IMR-90 (cell line): ENCODE measurements around the gene ZNF134. TPM values are rescaled to one million over a fixed set of nuclear protein-coding genes. Genes with fewer than 3 reads are reported as not detected.

ENCODE experiments used
- ATAC-seq: fragments of 200-7000 bp; cut with Tn5 transposase; 2 replicates; pipeline ENCODE4 v1.9.1; 2020; ENCODE audit warnings: low read depth, mild to moderate bottlenecking, moderate library complexity
- BruUV-seq: library from RNA; stranded (reverse); fragments of 400-500 nt; replicated peaks from 2 replicates; lab custom pipeline; 2021; lab: Mats Ljungman, UMichigan
- CTCF ChIA-PET: fragments of 300-600 bp; formaldehyde crosslinking; extraction: SDS; loops from one replicate; lab custom pipeline; 2021; ENCODE audit warnings: antibody characterized with exemption; lab: Yijun Ruan, JAX
- POLR2A ChIA-PET: fragments of 300-600 bp; sonication (Branson Sonifier 250); formaldehyde crosslinking; loops from one replicate; lab custom pipeline; 2022; ENCODE audit warnings: antibody characterized with exemption; ENCODE audit not compliant: unreplicated experiment; lab: Charles Lee
- DNase-seq: peaks from one replicate; pipeline ENCODE4 v3.0.0; 2013
- H2AFZ ChIP-seq: replicated peaks from 2 replicates; pipeline ENCODE3; 2013; ENCODE audit warnings: low read length, mild to moderate bottlenecking; ENCODE audit not compliant: poor library complexity
- H2AK5ac ChIP-seq: 2 replicates; pipeline ENCODE4 v1.6.1; 2013; ENCODE audit warnings: low read depth, low read length, inconsistent platforms
- H2AK9ac ChIP-seq: replicated peaks from 2 replicates; pipeline ENCODE3; 2013; ENCODE audit warnings: mild to moderate bottlenecking, low read depth, low read length, moderate library complexity; ENCODE audit not compliant: poor library complexity
- H2BK120ac ChIP-seq: 2 replicates; pipeline ENCODE4 v1.6.1; 2013; ENCODE audit warnings: low read depth, low read length, inconsistent platforms
- H2BK15ac ChIP-seq: 3 replicates; pipeline ENCODE4 v1.6.1; 2013; ENCODE audit warnings: low read depth, low read length, inconsistent platforms
- H2BK20ac ChIP-seq: 2 replicates; pipeline ENCODE4 v1.6.1; 2013; ENCODE audit warnings: low read depth, mild to moderate bottlenecking, inconsistent platforms, low read length, moderate library complexity
- H2BK5ac ChIP-seq: 2 replicates; pipeline ENCODE4 v1.6.1; 2013; ENCODE audit warnings: mild to moderate bottlenecking, low read depth, low read length, inconsistent platforms; ENCODE audit not compliant: poor library complexity, severe bottlenecking
- H3K14ac ChIP-seq: replicated peaks from 2 replicates; pipeline ENCODE4 v1.6.1; 2013; ENCODE audit warnings: low read depth, low read length, inconsistent platforms
- H3K18ac ChIP-seq: 2 replicates; pipeline ENCODE4 v1.6.1; 2013; ENCODE audit warnings: low read depth, low read length, control low read depth
- H3K23ac ChIP-seq: 2 replicates; pipeline ENCODE4 v1.6.1; 2013; ENCODE audit warnings: low read depth, low read length, inconsistent platforms
- H3K27ac ChIP-seq: 2 replicates; pipeline ENCODE4 v1.5.1; 2013; ENCODE audit warnings: mild to moderate bottlenecking, control low read depth, low read length; ENCODE audit not compliant: insufficient read depth
- H3K27me3 ChIP-seq: 2 replicates; pipeline ENCODE4 v1.6.1; 2013; ENCODE audit warnings: low read length; ENCODE audit not compliant: control insufficient read depth, insufficient read depth
- H3K36me3 ChIP-seq: 2 replicates; pipeline ENCODE4 v1.6.1; 2013; ENCODE audit warnings: low read length, mixed read lengths; ENCODE audit not compliant: control insufficient read depth, insufficient read depth
- H3K4ac ChIP-seq: 2 replicates; pipeline ENCODE4 v1.6.1; 2013; ENCODE audit warnings: low read depth, low read length, inconsistent platforms
- H3K4me1 ChIP-seq: 2 replicates; pipeline ENCODE4 v1.6.1; 2013; ENCODE audit warnings: low read length, mixed read lengths; ENCODE audit not compliant: control insufficient read depth, insufficient read depth
- H3K4me2 ChIP-seq: 2 replicates; pipeline ENCODE4 v1.6.1; 2013; ENCODE audit warnings: low read depth, mild to moderate bottlenecking, control low read depth, low read length, moderate library complexity
- H3K4me3 ChIP-seq: 2 replicates; pipeline ENCODE4 v1.5.1; 2013; ENCODE audit warnings: low read depth, mild to moderate bottlenecking, control low read depth, low read length, moderate library complexity; ENCODE audit not compliant: insufficient read depth
- H3K56ac ChIP-seq: 2 replicates; pipeline ENCODE4 v1.6.1; 2013; ENCODE audit warnings: low read length, inconsistent platforms; ENCODE audit not compliant: insufficient read depth; ENCODE audit errors: extremely low read depth
- H3K79me1 ChIP-seq, 2 experiments: 2 replicates each; pipeline ENCODE4 v1.6.1; 2013; ENCODE audit warnings: low read length in 2 of 2, inconsistent platforms in 1 of 2, low read depth in 1 of 2
- H3K9ac ChIP-seq: 2 replicates; pipeline ENCODE4 v1.6.1; 2013; ENCODE audit warnings: low read depth, low read length, control low read depth
- H3K9me1 ChIP-seq: 2 replicates; pipeline ENCODE4 v1.6.1; 2013; ENCODE audit warnings: low read length, inconsistent platforms; ENCODE audit not compliant: insufficient read depth
- H3K9me3 ChIP-seq: 2 replicates; pipeline ENCODE4 v1.6.1; 2013; ENCODE audit warnings: low read length; ENCODE audit not compliant: control insufficient read depth, insufficient read depth
- H4K20me1 ChIP-seq: 2 replicates; pipeline ENCODE4 v1.6.1; 2013; ENCODE audit warnings: low read length, inconsistent platforms; ENCODE audit not compliant: insufficient read depth
- H4K5ac ChIP-seq: 2 replicates; pipeline ENCODE4 v1.6.1; 2013; ENCODE audit warnings: mild to moderate bottlenecking, low read depth, low read length, control low read depth
- H4K8ac ChIP-seq, 2 experiments: 2 replicates each; pipeline ENCODE4 v1.6.1; 2013; ENCODE audit warnings: low read depth in 2 of 2, low read length in 2 of 2, control low read depth in 1 of 2, inconsistent platforms in 1 of 2
- H4K91ac ChIP-seq: 2 replicates; pipeline ENCODE4 v1.6.1; 2013; ENCODE audit warnings: low read depth, low read length, inconsistent platforms; ENCODE audit not compliant: insufficient read depth
- BHLHE40 ChIP-seq: fragments of 150-350 bp; IDR thresholded peaks from 2 replicates; pipeline ENCODE4 v1.6.1; 2016; ENCODE audit warnings: mild to moderate bottlenecking, low read depth, low read length
- CEBPB ChIP-seq: IDR thresholded peaks from 2 replicates; pipeline ENCODE4 v1.6.1; 2012; ENCODE audit warnings: low read depth, low read length, improper control_type of control experiment
- FOS ChIP-seq: fragments of 150-350 bp; IDR thresholded peaks from 2 replicates; pipeline ENCODE4 v1.6.1; 2016; ENCODE audit warnings: low read depth, low read length
- MAZ ChIP-seq: IDR thresholded peaks from 2 replicates; pipeline ENCODE4 v1.6.1; 2012; ENCODE audit warnings: low read depth, mild to moderate bottlenecking, low read length, improper control_type of control experiment, moderate library complexity, borderline replicate concordance
- MXI1 ChIP-seq: IDR thresholded peaks from 2 replicates; pipeline ENCODE4 v1.6.1; 2012; ENCODE audit warnings: low read depth, mild to moderate bottlenecking, low read length, moderate library complexity, borderline replicate concordance
- SMC3 ChIP-seq: fragments of 150-350 bp; IDR thresholded peaks from 2 replicates; pipeline ENCODE4 v1.6.1; 2016; ENCODE audit warnings: low read depth, mild to moderate bottlenecking, antibody characterized with exemption, low read length, moderate library complexity
- WGBS, 2 experiments: methylation state at CpG; one replicate each; pipeline versions ENCODE4 v1.1.5 to v1.1.7; 2013; ENCODE audit warnings: missing lambda C conversion rate in 2 of 2; ENCODE audit not compliant: insufficient read length in 1 of 2; ENCODE audit errors: extremely low coverage in 2 of 2; 5-methylcytosine and 5-hydroxymethylcytosine counted together
- dilution Hi-C: fragments of 300-500 bp; cut with HindIII; formaldehyde crosslinking; loops from one replicate; pipeline ENCODE4 v1.14.3; 2018; ENCODE audit warnings: low sequenced_read_pairs; ENCODE audit not compliant: unreplicated experiment
- in situ Hi-C: fragments of 300-500 bp; cut with MboI; formaldehyde crosslinking; loops from 3 replicates; pipeline ENCODE4 v1.14.3; 2019; ENCODE audit warnings: low sequenced_read_pairs, inconsistent platforms, mixed read lengths
- intact Hi-C: fragments of 100-400 bp; cut with micrococcal nuclease; formaldehyde crosslinking; loops from 2 replicates; pipeline ENCODE4 v1.10.0; 2022
- polyA plus RNA-seq, 3 experiments: library from polyadenylated mRNA; depleted of rRNA; stranded (reverse); fragments of >200 nt; gene quantifications; 2 replicates each; pipeline ENCODE4 v1.2.3, GENCODE V29; 2012; ENCODE audit warnings: low replicate concordance in 1 of 3
- total RNA-seq: library from RNA; depleted of rRNA; stranded (reverse); fragments of >200 nt; gene quantifications from 2 replicates; pipeline ENCODE4 v1.2.3, GENCODE V29; 2012
- TF ChIP-seq, protein P1 (sequence below): conservative IDR thresholded peaks from 2 replicates; pipeline ENCODE4 v1.5.1; 2012; ENCODE audit warnings: mild to moderate bottlenecking, low read depth, low read length, improper control_type of control experiment

Gene ZNF134
- total and polyA plus RNA-seq, 2 of the 4 experiments (the other 2 are of a cell fraction): 6.2 to 31.0 TPM

GRCh38 chr19:57578487-57579205, 35.4 kb upstream of the ZNF134 start, which contains the start of gene ZNF416:
TSS of gene ZNF416 (minus strand) at chr19:57578911. CDS start at chr19:57578704, 207 bp downstream.
- CTCF ChIA-PET: no interaction called here
- peak within 1 kb of the TSS; percentile 2 for H2BK5ac ChIP-seq
- H4K5ac ChIP-seq: peak within 1 kb of the TSS; percentile 58
- H3K23ac ChIP-seq: peak within 1 kb of the TSS; percentile 79
- no peak within 1 kb of the TSS for H3K18ac ChIP-seq
- peaks cover 23 to 33% of the 10 kb centered on the region in 2 experiments for H3K79me1 ChIP-seq
- peaks cover 2% of the 10 kb centered on the region; the same call in 1 of the 2 replicates for H3K4me1 ChIP-seq
- no peak within 1 kb of the TSS for H2BK15ac ChIP-seq
- H2AFZ ChIP-seq: peak within 1 kb of the TSS; percentile 99
- H2BK120ac ChIP-seq: 0 out of 2 replicates have a peak within 1 kb of the TSS, but pooled peaks have one; percentile 10
- peak within 1 kb of the TSS; percentile 78 for H3K14ac ChIP-seq
- in situ Hi-C loops (no loop called here), dilution Hi-C loops (no loop called here), intact Hi-C loops (loop anchor here (2.0 kb wide), 2 partner anchors 54 to 576 kb away; partner anchors contain the start of gene ZNF211)
- H3K9ac ChIP-seq: peak within 1 kb of the TSS; percentile 74
- H3K36me3 ChIP-seq: peaks cover 36% of the 10 kb centered on the region
- no peaks in the 10 kb centered on the region for H3K27me3 ChIP-seq
- ATAC-seq (peak; percentile 95), DNase-seq (peak; percentile 99)
- H3K9me3 ChIP-seq: peaks cover 47% of the 10 kb centered on the region
- peak within 1 kb of the TSS; percentile 66 for H3K4me3 ChIP-seq
- no peaks in the 10 kb centered on the region for H4K20me1 ChIP-seq
- no peak within 1 kb of the TSS for H2BK20ac ChIP-seq
- BruUV-seq: no TSS peak
- H4K91ac ChIP-seq: no peak within 1 kb of the TSS
- POLR2A ChIA-PET: no interaction called here
- H2AK5ac ChIP-seq: peak within 1 kb of the TSS; percentile 85
- WGBS, 2 experiments: 0% methylated on average over 43 of the region's 62 CpGs; no CpG with 5 or more reads in 1 of the 2 experiments
- H4K8ac ChIP-seq: peak within 1 kb of the TSS; percentile 36 to 94
- TF ChIP-seq, protein P1, sequence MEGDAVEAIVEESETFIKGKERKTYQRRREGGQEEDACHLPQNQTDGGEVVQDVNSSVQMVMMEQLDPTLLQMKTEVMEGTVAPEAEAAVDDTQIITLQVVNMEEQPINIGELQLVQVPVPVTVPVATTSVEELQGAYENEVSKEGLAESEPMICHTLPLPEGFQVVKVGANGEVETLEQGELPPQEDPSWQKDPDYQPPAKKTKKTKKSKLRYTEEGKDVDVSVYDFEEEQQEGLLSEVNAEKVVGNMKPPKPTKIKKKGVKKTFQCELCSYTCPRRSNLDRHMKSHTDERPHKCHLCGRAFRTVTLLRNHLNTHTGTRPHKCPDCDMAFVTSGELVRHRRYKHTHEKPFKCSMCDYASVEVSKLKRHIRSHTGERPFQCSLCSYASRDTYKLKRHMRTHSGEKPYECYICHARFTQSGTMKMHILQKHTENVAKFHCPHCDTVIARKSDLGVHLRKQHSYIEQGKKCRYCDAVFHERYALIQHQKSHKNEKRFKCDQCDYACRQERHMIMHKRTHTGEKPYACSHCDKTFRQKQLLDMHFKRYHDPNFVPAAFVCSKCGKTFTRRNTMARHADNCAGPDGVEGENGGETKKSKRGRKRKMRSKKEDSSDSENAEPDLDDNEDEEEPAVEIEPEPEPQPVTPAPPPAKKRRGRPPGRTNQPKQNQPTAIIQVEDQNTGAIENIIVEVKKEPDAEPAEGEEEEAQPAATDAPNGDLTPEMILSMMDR: peak; percentile 39
- no peak for TF ChIP-seq BHLHE40
- peak; percentile 45; the same call in 1 of the 2 replicates for TF ChIP-seq MAZ
- no peak for TF ChIP-seq SMC3
- TF ChIP-seq CEBPB: no peak
- no peak for TF ChIP-seq FOS
- TF ChIP-seq MXI1: no peak
- H2AK9ac ChIP-seq: peak within 1 kb of the TSS; percentile 74
- H3K56ac ChIP-seq: no peak within 1 kb of the TSS; the same call in none of the 2 replicates
- peaks cover 5% of the 10 kb centered on the region; the same call in 1 of the 2 replicates for H3K9me1 ChIP-seq
- H3K27ac ChIP-seq: peak within 1 kb of the TSS; percentile 21
- peak within 1 kb of the TSS; percentile 95 for H3K4me2 ChIP-seq
- peak within 1 kb of the TSS; percentile 40 for H3K4ac ChIP-seq
